SU-DHL-6 (cell line): ENCODE results near the gene C16orf54.
"Not testable (repeated sequence)": the region's sequence is repeated elsewhere in the genome, so short reads cannot be mapped to it uniquely, and the experiment has no call there.

Experiments
- H2AFZ ChIP-seq: fragments of 200-600 bp; sonication (generic); 2 replicates; pipeline ENCODE4 v1.6.1; 2014; ENCODE audit warnings: low read depth, mild to moderate bottlenecking, moderate library complexity, mixed read lengths, antibody characterized with exemption, low read length; ENCODE audit not compliant: severe bottlenecking
- H3F3A ChIP-seq: fragments of 200-600 bp; shearing (Covaris generic); 2 replicates; pipeline ENCODE4 v1.6.0; 2016; ENCODE audit warnings: antibody characterized with exemption, mild to moderate bottlenecking; ENCODE audit not compliant: insufficient read depth
- H3K27ac ChIP-seq: fragments of 200-600 bp; sonication (generic); 2 replicates; pipeline ENCODE4 v1.5.1; 2016; ENCODE audit warnings: low read depth, mild to moderate bottlenecking, low read length, moderate library complexity, mixed read lengths
- H3K27me3 ChIP-seq: fragments of 200-600 bp; sonication (generic), shearing (Covaris generic); 2 replicates; pipeline ENCODE4 v1.6.0; 2014; ENCODE audit warnings: mild to moderate bottlenecking, low read length
- H3K36me3 ChIP-seq: fragments of 200-600 bp; sonication (generic); 2 replicates; pipeline ENCODE4 v1.6.1; 2014; ENCODE audit warnings: mild to moderate bottlenecking, low read length, mixed read lengths
- H3K4me2 ChIP-seq: fragments of 300-600, 200-600 bp; shearing (Covaris generic), sonication (generic); 2 replicates; pipeline ENCODE4 v1.6.0; 2014; ENCODE audit warnings: low read length, low read depth, mild to moderate bottlenecking; ENCODE audit not compliant: poor library complexity, severe bottlenecking
- H3K4me3 ChIP-seq: fragments of 200-600 bp; sonication (generic); 2 replicates; pipeline ENCODE4 v1.5.1; 2014; ENCODE audit warnings: antibody characterized with exemption, low read length, mild to moderate bottlenecking, mixed read lengths; ENCODE audit not compliant: insufficient read depth, poor library complexity, severe bottlenecking
- H3K79me2 ChIP-seq: fragments of 200-600 bp; sonication (generic); 2 replicates; pipeline ENCODE4 v1.6.1; 2014; ENCODE audit warnings: mild to moderate bottlenecking, low read length, moderate library complexity; ENCODE audit not compliant: insufficient read depth
- H3K9ac ChIP-seq: fragments of 200-600 bp; sonication (generic); 2 replicates; pipeline ENCODE4 v1.7.0; 2014; ENCODE audit warnings: mild to moderate bottlenecking, low read length
- H3K9me2 ChIP-seq: fragments of 200-600 bp; sonication (generic); replicated peaks from 2 replicates; pipeline ENCODE4 v1.6.1; 2014; ENCODE audit warnings: low read length; ENCODE audit not compliant: insufficient read depth
- H3K9me3 ChIP-seq: fragments of 200-600 bp; sonication (generic); 2 replicates; pipeline ENCODE4 v1.6.1; 2014; ENCODE audit warnings: low read length, mixed read lengths; ENCODE audit not compliant: insufficient read depth
- H4K20me1 ChIP-seq: fragments of 200-600 bp; sonication (generic); 2 replicates; pipeline ENCODE4 v1.6.1; 2014; ENCODE audit warnings: low read depth, mild to moderate bottlenecking, antibody characterized with exemption, low read length, moderate library complexity, mixed read lengths
- CTCF ChIP-seq: fragments of 200-600 bp; sonication (generic); IDR thresholded peaks from one replicate; pipeline ENCODE4 v1.5.1; 2017; ENCODE audit warnings: antibody characterized with exemption, mild to moderate bottlenecking, low read length, moderate library complexity; ENCODE audit not compliant: insufficient read depth, poor library complexity, severe bottlenecking
- EZH2phosphoT487 ChIP-seq: fragments of 200-600 bp; sonication (generic), shearing (Covaris generic); conservative IDR thresholded peaks from 2 replicates; pipeline ENCODE4 v1.6.1; 2018; ENCODE audit warnings: mild to moderate bottlenecking, antibody characterized with exemption, low read length, moderate library complexity, mixed read lengths

C16orf54 gene

GRCh38 chr16:29774730-29775129 is 28.9 kb upstream of the C16orf54 start:
- Histone ChIP-seq H3K27ac (no peak overlapping the region), H3K4me2 (no peak overlapping the region), H3K9me2 (no peaks in the 10 kb centered on the region), H3K79me2 (no peaks in the 10 kb centered on the region), H3F3A (no peaks in the 10 kb centered on the region), H2AFZ (no peak overlapping the region), H3K9me3 (no peaks in the 10 kb centered on the region), H4K20me1 (no peaks in the 10 kb centered on the region), H3K9ac (no peak overlapping the region), H3K4me3 (no peak overlapping the region), H3K27me3 (no peaks in the 10 kb centered on the region), H3K36me3 (no peaks in the 10 kb centered on the region)
- TF ChIP-seq CTCF (no peak), EZH2phosphoT487 (no peak)

GRCh38 chr16:29772330-29772729 is 26.5 kb upstream of the C16orf54 start:
- not testable (repeated sequence) for H4K20me1 ChIP-seq, H3K9me3 ChIP-seq, H2AFZ ChIP-seq, H3K9ac ChIP-seq, H3K9me2 ChIP-seq, H3K4me3 ChIP-seq, H3K4me2 ChIP-seq, H3F3A ChIP-seq, H3K27me3 ChIP-seq, H3K27ac ChIP-seq, H3K36me3 ChIP-seq, H3K79me2 ChIP-seq

GRCh38 chr16:29770250-29770929 is 24.6 kb upstream of the C16orf54 start:
- Histone ChIP-seq H3K36me3 (no peaks in the 10 kb centered on the region), H3K79me2 (no peaks in the 10 kb centered on the region), H3K4me2 (no peak overlapping the region), H4K20me1 (no peaks in the 10 kb centered on the region), H3K27ac (no peak overlapping the region), H3F3A (no peaks in the 10 kb centered on the region), H3K9me3 (no peaks in the 10 kb centered on the region), H3K4me3 (no peak overlapping the region), H3K27me3 (no peaks in the 10 kb centered on the region), H2AFZ (no peak overlapping the region), H3K9me2 (no peaks in the 10 kb centered on the region), H3K9ac (no peak overlapping the region)
- no peak for TF ChIP-seq CTCF
- no peak for TF ChIP-seq EZH2phosphoT487

GRCh38 chr16:29769507-29769906 is 23.7 kb upstream of the C16orf54 start:
- H3K9me2 ChIP-seq = no peaks in the 10 kb centered on the region
- no peak for TF ChIP-seq CTCF
- TF ChIP-seq EZH2phosphoT487 = no peak
- no peaks in the 10 kb centered on the region for H3K27me3 ChIP-seq
- no peak overlapping the region for H3K9ac ChIP-seq
- no peak overlapping the region for H2AFZ ChIP-seq
- no peak overlapping the region for H3K4me3 ChIP-seq
- no peak overlapping the region for H3K27ac ChIP-seq
- H3K79me2 ChIP-seq = no peaks in the 10 kb centered on the region
- no peaks in the 10 kb centered on the region for H3K9me3 ChIP-seq
- no peaks in the 10 kb centered on the region for H3F3A ChIP-seq
- no peaks in the 10 kb centered on the region for H3K36me3 ChIP-seq
- no peaks in the 10 kb centered on the region for H4K20me1 ChIP-seq
- no peak overlapping the region for H3K4me2 ChIP-seq
